ENCODE data around the gene ECHDC3.
A peak's percentile ranks its signal among the peaks of the same experiment; 100 is the strongest.

ECHDC3 gene

DNA sequence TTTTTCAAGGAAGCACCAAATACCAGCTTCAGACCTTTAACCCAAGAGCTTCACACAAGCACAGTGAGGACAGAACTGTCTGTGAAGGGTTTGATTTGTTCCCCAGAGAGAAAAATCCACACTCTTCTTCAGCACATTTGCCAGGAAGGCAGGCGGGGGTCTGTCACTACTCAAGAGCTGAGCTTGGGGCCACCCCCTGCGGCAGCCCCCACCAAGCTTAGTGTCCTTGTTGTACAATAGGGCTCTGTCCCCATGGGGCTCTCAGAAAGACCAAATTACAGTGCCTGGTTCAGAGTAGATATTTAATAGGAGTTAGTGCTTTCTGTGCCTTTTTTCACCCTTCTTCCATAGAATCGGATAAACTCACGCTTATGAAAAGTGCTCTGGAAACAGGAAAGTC is 12.4 kb downstream of the ECHDC3 start:
- Mint-ChIP-seq H3K4me3 (no peak overlapping the region), H3K36me3 (ENCODE audit: low read depth) (no peaks in the 10 kb centered on the region), H3K27me3 (no peaks in the 10 kb centered on the region), H3K9me3 (no peaks in the 10 kb centered on the region), H3K4me1 (no peaks in the 10 kb centered on the region), H3K27ac (no peak overlapping the region)
- DNase-seq (no peak), ATAC-seq (no peak)

DNA sequence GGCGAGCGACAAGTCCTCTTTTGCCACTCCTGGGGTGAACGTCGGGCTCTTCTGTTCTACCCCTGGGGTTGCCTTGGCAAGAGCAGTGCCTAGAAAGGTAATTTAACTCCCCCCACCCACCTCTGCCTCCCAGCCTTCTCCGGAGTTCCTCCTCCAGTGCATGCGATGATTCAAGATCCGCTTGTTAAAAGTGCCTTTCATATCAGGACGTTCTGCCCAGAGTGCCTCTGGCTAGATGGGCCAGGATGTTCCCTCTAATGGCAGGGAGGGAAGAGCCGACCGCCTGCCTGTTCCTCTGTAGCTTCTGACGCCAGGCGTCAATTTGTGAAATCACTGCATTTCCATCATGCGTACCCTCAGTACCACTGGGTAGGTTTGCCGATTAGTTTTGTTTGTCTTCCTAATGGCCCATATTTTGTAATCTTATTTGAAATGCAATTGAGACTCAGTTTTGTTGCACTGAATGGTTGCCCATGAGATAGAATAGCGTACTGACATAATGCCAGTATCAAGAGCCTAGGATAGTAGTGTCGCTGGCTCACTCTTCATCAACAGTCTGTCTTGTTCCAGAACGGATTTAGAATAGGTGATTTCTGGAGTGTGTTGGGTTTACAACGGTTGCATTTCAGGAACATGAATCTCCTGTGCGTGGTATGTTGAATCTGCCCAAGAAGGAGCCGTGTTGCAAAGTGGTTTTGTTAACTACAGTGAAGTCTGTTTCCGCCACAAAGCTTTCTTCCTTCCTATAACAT is 13.5 kb downstream of the ECHDC3 start:
- Mint-ChIP-seq H3K9me3 (no peaks in the 10 kb centered on the region), H3K27me3 (no peaks in the 10 kb centered on the region), H3K4me3 (no peak overlapping the region), H3K4me1 (no peaks in the 10 kb centered on the region), H3K27ac (no peak overlapping the region), H3K36me3 (ENCODE audit: low read depth) (no peaks in the 10 kb centered on the region)
- DNase-seq (no peak), ATAC-seq (no peak)

DNA sequence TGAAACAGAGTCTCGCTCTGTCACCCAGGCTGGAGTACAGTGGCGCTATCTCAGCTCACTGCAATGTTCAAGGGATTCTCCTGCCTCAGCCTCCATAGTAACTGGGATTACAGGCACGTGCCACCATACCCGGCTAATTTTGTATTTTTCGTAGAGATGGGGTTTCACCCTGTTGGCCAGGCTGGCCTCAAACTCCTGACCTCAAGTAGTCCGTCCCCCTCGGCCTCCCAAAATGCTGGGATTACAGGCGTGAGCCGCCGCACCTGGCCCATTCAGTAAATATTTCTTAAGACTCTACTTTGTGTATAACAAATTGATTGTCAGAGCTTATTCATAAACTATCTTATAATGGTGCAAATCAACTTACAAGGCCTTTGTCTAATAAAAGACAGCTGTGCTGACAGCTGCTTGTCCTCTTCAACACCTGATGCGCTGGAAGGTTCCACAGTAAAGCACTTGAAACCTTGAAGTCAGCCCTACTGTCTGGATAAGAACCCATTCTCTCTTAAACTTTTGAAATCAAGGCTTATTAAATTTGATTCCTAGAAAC is 14.7 kb downstream of the ECHDC3 start:
- ATAC-seq, result no peak
- Mint-ChIP-seq H3K9me3 (no peaks in the 10 kb centered on the region), H3K4me1 (no peaks in the 10 kb centered on the region), H3K27me3 (no peaks in the 10 kb centered on the region), H3K36me3 (ENCODE audit: low read depth) (no peaks in the 10 kb centered on the region), H3K4me3 (no peak overlapping the region), H3K27ac (no peak overlapping the region)
- no peak for DNase-seq

DNA sequence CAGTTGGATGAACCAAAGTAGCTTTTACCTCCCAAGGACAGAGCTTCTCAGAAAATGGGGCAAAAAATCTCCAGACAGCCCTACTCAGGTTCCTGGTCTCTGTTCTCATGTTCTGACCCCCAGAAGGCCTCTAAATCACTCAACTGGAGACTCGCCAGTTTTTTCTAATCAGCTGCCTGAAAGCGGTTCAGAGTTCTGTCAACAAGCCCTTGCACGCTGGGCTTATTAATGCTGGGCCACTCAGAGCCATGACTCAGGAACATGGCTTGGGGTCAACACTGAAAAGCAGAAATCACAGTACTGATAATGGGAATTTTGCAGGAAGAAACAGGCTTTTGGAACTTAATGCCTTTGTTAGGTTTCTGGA is 15.3 kb downstream of the ECHDC3 start:
- DNase-seq, result no peak
- Mint-ChIP-seq H3K27me3 (no peaks in the 10 kb centered on the region), H3K9me3 (no peaks in the 10 kb centered on the region), H3K4me1 (no peaks in the 10 kb centered on the region), H3K36me3 (ENCODE audit: low read depth) (no peaks in the 10 kb centered on the region), H3K27ac (no peak overlapping the region), H3K4me3 (no peak overlapping the region)
- no peak for ATAC-seq

DNA sequence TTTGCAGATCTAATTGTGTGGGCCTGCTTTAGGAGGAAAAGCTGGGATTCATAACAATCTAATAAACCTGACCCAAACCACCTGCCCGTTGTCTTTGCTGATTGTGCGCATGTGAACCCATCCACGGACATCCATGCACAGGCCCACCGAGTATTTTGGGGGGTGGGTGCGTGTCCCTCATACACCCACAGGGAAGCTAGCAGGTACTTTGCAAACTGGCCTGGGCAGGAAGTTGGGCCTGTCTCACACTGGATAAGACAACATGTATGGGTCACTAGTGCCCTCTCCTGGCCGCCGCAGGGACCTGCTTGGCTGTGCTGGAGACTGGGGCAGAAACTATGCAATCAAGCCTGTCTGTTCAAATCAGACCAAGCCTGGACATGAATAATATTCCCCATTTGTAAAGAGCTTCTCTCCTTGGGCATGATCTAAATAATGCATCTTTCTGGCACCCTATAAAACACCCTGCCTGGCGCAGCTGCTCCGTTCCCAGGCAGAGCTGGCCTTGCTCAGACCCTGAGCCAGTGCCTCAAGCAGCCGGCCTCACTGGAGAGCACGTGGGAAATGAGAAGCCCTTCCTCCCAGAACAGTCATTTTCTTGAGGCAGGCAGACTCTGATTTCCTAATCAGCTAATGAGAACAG is 15.8 kb downstream of the ECHDC3 start:
- DNase-seq, result peak; percentile 87
- Mint-ChIP-seq H3K9me3 (no peaks in the 10 kb centered on the region), H3K27me3 (no peaks in the 10 kb centered on the region), H3K27ac (no peak overlapping the region), H3K36me3 (ENCODE audit: low read depth) (no peaks in the 10 kb centered on the region), H3K4me3 (no peak overlapping the region), H3K4me1 (no peaks in the 10 kb centered on the region)
- ATAC-seq, result peak; percentile 96

DNA sequence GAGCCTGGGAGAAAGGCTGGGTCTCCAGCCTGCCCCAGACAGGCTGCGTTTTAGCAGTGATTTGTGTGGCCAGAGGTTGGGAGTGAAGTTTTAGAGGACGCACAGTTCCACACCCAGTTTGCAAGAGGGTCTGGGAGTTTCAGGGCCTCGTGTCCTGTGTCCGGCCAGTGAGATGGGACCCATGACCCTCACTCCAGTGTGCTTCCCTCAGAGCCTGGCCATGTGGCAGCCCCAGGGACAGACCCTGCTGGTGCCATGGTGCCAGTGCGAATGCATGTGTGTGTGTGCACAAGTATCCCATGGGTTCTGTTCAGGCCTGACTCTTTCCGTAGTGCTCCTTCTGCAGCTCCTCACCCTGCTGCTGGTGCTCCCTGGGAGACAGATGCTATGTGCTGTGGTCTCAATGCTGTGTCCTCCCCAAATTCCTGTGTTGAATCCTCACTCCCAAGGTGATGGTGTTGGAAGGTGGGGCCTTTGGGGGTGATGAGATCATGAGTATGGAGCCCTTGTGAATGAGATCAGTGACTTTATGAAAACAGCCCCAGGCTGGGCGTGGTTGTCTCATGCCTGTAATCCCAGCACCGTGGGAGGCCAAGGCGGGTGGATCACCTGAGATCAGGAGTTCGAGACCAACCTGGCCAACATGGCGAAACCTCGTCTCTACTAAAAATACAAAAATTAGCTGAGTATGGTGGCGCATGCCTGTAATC is 16.5 kb downstream of the ECHDC3 start:
- no peak overlapping the region for H3K27ac Mint-ChIP-seq
- H3K36me3 Mint-ChIP-seq (ENCODE audit: low read depth), result no peaks in the 10 kb centered on the region
- H3K4me3 Mint-ChIP-seq, result no peak overlapping the region
- no peaks in the 10 kb centered on the region for H3K9me3 Mint-ChIP-seq
- H3K27me3 Mint-ChIP-seq, result no peaks in the 10 kb centered on the region
- ATAC-seq (no peak), DNase-seq (no peak)
- H3K4me1 Mint-ChIP-seq, result no peaks in the 10 kb centered on the region

DNA sequence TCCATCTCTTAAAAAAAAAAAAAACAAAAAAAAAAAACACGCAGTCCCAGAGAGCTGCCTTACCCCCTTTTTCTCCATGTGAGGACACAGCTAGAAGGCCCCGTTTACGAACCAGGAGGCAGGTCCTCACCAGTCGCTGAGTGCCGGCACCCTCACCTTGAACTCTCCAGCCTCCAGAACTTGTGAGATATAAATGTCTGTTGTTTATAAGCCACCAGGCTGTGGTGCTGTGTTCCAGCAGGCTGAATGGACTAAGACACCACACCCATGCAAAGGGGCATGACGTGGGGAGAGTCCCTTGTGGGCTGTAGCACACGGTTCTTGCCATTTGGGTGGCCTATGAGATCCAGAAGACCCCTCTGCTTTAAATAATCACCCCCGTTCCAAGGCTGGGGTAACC is 17.2 kb downstream of the ECHDC3 start:
- no peak for ATAC-seq
- Mint-ChIP-seq H3K27ac (no peak overlapping the region), H3K36me3 (ENCODE audit: low read depth) (no peaks in the 10 kb centered on the region), H3K27me3 (no peaks in the 10 kb centered on the region), H3K4me1 (no peaks in the 10 kb centered on the region), H3K9me3 (no peaks in the 10 kb centered on the region), H3K4me3 (no peak overlapping the region)
- DNase-seq, result no peak

DNA sequence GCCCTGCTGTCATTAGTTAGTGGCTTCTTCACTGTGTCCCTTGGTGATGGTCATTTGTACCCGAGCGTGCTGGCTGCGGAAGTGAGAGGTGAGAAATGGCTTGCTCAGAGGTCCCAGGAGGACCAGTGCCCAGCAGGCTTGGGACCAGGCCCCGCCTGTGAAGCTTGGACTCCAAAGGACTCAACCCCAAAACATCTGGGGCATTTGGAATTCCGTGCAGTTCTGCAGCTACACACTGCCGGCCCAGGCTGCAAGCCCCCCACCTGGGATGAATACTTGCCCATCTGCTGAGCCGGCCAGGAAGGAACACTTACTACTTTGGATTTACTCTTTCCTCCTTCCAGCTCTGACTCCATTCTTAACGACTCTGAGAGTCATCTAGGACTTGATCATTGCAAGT is 18.0 kb downstream of the ECHDC3 start:
- H3K36me3 Mint-ChIP-seq (ENCODE audit: low read depth), result no peaks in the 10 kb centered on the region
- DNase-seq, result no peak
- H3K9me3 Mint-ChIP-seq, result no peaks in the 10 kb centered on the region
- no peak overlapping the region for H3K27ac Mint-ChIP-seq
- no peak overlapping the region for H3K4me3 Mint-ChIP-seq
- ATAC-seq, result no peak
- no peaks in the 10 kb centered on the region for H3K27me3 Mint-ChIP-seq
- no peaks in the 10 kb centered on the region for H3K4me1 Mint-ChIP-seq

DNA sequence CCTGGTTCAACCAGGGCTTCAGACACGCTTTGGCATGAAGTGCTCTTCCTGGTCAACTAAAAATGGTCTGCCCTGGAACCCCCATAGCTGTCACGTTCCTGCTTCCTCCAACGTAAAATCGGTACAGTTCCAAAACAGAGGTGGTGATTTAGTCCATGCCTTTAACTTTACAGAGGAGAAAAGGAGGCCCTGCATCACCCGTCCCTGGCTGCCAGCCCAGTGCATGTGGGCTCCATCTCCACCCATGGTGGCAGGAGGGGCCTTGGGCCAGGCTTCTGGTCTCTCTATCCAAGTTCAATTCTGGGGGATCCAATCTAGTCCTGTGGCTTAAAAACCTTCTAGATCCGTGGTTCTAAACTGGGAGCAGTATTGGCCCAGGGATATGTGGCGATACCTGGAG is 18.7 kb downstream of the ECHDC3 start:
- ATAC-seq (no peak), DNase-seq (no peak)
- Mint-ChIP-seq H3K27me3 (no peaks in the 10 kb centered on the region), H3K36me3 (ENCODE audit: low read depth) (no peaks in the 10 kb centered on the region), H3K27ac (no peak overlapping the region), H3K4me3 (no peak overlapping the region), H3K9me3 (no peaks in the 10 kb centered on the region), H3K4me1 (no peaks in the 10 kb centered on the region)

DNA sequence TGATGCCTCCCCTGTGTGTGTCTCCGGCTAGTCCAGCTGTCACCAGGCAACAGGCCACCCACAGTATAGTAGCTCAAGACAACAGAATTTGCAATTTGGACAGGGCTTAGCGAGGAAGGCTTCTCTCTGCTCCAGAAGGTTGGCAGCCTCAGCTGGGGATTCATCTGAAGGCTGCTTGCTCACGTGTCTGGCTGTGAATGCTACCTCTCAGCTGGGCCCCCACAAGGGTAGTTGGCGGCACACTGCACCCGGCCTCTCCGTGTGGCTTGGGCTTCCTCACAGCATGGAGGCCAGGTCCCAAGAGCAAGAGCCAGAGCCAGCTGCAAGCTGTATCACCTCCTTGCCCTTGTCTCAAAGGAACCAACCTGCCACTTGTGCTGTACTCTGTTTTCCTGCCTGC is 19.2 kb downstream of the ECHDC3 start:
- Mint-ChIP-seq H3K27ac (no peak overlapping the region), H3K4me1 (no peaks in the 10 kb centered on the region), H3K27me3 (no peaks in the 10 kb centered on the region), H3K9me3 (no peaks in the 10 kb centered on the region), H3K36me3 (ENCODE audit: low read depth) (no peaks in the 10 kb centered on the region), H3K4me3 (no peak overlapping the region)
- DNase-seq, result no peak
- ATAC-seq, result no peak

DNA sequence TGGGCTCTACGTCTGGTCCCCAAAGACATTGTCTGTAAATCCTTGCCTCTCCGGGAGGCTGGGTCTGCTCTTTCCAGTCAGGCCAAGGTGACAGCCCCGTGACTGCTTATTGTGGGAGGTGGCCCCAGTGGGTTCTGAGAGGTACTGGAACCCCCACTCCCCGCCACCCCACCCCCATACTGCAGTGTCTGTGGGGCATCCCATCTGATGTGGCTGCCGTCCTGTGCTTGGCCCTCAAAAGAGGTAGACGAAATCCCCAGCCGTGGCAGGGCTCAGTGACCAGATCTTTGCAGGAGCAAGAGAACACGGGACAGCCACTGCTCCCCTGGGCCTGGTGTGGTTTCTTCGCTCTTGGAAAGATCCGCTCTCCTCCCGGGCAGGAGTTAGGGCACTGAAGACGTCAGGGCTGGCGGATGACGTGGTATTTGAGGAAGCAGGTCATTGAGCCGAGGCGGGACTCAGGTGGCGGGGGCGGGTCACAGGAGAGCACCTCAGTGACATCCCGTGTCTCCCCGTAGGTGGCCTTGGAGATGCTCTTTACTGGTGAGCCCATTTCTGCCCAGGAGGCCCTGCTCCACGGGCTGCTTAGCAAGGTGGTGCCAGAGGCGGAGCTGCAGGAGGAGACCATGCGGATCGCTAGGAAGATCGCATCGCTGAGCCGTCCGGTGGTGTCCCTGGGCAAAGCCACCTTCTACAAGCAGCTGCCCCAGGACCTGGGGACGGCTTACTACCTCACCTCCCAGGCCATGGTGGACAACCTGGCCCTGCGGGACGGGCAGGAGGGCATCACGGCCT is 20.7 kb downstream of the ECHDC3 start:
- Mint-ChIP-seq H3K4me1 (no peaks in the 10 kb centered on the region), H3K4me3 (no peak overlapping the region), H3K36me3 (ENCODE audit: low read depth) (no peaks in the 10 kb centered on the region), H3K9me3 (no peaks in the 10 kb centered on the region), H3K27me3 (no peaks in the 10 kb centered on the region), H3K27ac (no peak overlapping the region)
- no peak for DNase-seq
- no peak for ATAC-seq

DNA sequence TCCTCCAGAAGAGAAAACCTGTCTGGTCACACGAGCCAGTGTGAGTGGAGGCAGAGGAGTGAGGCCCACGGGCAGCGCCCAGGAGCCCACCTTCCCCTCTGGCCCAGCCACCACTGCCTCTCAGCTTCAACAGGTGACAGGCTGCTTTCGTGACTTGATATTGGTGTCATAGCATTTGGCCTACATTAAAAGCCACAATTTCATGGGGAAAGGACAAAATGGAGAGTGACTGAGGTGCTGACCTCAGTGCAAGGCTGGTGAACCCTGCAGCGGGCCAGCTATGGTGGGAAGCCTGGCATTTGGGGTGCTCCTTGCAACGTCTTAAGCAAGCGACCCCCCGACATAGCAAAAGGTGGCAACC is 21.3 kb downstream of the ECHDC3 start:
- Mint-ChIP-seq H3K4me1 (no peaks in the 10 kb centered on the region), H3K9me3 (no peaks in the 10 kb centered on the region), H3K27ac (no peak overlapping the region), H3K27me3 (no peaks in the 10 kb centered on the region), H3K4me3 (no peak overlapping the region), H3K36me3 (ENCODE audit: low read depth) (no peaks in the 10 kb centered on the region)
- DNase-seq, result no peak
- ATAC-seq, result no peak

DNA sequence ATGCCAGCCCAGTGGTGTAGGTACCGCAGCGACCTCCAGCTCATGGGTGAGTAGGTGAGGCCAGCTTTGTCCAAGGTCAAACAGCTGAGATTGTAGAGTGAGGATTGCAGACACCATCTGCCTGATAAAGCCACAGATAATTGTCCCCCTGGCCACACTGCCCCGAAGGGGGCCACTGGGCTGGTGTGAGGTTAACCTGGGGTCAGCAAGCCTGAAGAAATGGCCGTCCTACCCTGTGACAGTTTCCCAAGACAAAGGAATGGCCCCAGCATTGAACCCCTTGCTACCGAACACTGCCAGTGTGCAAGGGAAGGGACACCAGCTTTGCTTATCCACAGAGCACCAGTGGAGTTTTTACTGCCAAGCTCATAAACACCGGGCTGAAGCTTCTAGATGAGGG is 23.0 kb downstream of the ECHDC3 start:
- no peaks in the 10 kb centered on the region for H3K27me3 Mint-ChIP-seq
- no peaks in the 10 kb centered on the region for H3K36me3 Mint-ChIP-seq (ENCODE audit: low read depth)
- ATAC-seq (no peak), DNase-seq (no peak)
- H3K4me1 Mint-ChIP-seq, result no peaks in the 10 kb centered on the region
- H3K9me3 Mint-ChIP-seq, result no peaks in the 10 kb centered on the region
- no peak overlapping the region for H3K4me3 Mint-ChIP-seq
- no peak overlapping the region for H3K27ac Mint-ChIP-seq

DNA sequence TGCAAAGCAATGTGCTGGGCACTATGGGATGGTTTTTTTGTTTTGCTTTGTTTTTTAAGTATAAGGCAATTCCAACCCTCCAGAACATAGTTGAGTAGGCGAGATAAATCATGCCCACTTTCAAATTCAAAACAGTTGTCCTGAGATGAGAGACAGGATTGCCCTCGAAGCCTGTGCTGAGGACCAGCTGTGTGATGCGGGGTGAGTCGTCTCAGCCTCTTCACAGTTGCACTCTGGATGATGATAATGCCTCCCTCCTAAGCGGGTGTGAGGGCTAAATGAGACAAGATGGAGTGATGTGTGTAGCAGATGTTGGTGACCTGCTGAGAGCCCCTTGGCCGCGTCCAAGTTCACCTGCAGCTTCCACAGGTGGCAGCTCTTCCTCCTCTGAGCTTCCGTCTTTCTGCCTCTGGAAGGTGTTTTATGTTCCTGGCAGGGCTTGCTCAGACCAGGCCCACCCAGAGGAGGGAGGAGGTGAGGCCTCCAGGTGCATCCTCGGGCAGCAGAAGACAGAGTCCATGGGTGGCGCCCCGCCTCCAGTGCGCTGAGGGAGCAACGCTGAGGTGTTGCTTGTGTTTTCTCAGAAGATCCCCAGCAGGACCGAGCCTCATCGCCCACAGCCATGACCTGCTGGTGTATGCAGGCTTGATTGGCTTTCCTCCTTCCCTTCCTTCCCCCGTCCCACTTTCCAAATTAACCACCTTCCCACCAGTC is 30.6 kb downstream of the ECHDC3 start:
- no peaks in the 10 kb centered on the region for H3K9me3 Mint-ChIP-seq
- H3K4me1 Mint-ChIP-seq, result no peaks in the 10 kb centered on the region
- no peak overlapping the region for H3K4me3 Mint-ChIP-seq
- no peak overlapping the region for H3K27ac Mint-ChIP-seq
- ATAC-seq, result no peak
- no peaks in the 10 kb centered on the region for H3K36me3 Mint-ChIP-seq (ENCODE audit: low read depth)
- peaks cover 7% of the 10 kb centered on the region for H3K27me3 Mint-ChIP-seq
- DNase-seq, result no peak
